ENCODE measurements around the gene CACNA1C.

CACNA1C gene

GRCh38 chr12:2140858-2141519 is 88.2 kb downstream of the CACNA1C start:
- no peak for DNase-seq (ENCODE audit: low spot score)

GRCh38 chr12:2142068-2142467 is 89.3 kb downstream of the CACNA1C start:
- no peak for DNase-seq (ENCODE audit: low spot score)

DNA sequence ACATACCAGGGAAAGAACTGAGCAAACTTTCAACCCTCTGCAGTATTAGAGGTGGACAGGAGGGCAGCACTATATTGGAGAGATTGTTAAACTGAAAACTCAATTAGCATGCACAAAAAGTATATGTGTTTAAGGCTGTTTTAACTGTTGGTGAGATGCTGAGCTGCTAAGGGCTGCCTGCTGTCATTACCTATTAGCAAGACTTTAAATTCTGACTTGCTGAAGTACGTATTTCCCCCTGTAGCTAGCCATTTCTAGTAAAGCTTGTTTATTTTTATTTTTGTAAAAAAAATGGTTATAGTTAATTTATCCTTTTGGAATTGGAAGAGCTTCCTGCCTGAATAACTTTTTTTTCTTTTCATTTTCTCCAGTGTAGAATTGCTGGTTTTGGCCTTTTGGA is 92.2 kb downstream of the CACNA1C start:
- DNase-seq (ENCODE audit: low spot score): no peak

GRCh38 chr12:2145433-2145998 is 92.7 kb downstream of the CACNA1C start:
- DNase-seq (ENCODE audit: low spot score): no peak

DNA sequence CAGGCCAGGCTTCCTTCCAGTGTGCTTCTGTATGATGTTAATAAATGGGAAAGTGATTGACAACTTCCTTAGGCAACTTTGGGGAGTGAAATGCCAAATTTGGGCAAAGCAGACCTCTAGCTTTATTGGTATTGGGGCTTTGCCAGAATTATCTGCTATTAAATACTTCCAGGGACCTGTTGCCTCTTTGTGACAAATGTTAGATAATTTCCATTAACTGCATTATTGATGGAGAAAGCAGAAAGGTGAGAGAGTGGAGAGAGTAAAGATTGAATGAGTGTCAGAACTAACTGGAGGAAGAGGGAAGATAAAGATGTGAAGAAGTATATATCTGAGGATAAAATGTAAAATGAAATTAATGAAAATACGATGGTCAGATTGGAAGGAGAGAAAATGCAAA is 94.5 kb downstream of the CACNA1C start:
- DNase-seq (ENCODE audit: low spot score): no peak

GRCh38 chr12:2149091-2149490 is 96.3 kb downstream of the CACNA1C start:
- no peak for DNase-seq (ENCODE audit: low spot score)

DNA sequence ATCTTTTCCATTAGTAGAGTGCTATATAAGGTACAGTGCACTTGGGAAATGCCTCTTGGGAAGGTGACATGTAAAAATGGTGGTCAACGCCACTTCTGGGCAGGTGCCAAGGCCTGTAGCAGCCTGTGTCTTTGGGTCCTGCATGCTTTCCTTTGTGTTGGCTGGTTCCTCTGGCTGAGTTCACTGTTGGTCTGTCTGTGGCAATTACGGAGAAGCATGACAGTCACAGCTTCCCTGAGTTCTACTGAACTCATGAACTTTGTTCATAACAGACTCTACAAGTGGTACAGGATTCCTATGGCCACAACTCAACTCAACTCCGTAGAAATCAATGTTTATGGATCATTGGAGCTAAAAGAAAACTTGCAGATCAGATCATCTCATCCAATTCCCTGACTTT is 98.0 kb downstream of the CACNA1C start:
- DNase-seq (ENCODE audit: low spot score): no peak

DNA sequence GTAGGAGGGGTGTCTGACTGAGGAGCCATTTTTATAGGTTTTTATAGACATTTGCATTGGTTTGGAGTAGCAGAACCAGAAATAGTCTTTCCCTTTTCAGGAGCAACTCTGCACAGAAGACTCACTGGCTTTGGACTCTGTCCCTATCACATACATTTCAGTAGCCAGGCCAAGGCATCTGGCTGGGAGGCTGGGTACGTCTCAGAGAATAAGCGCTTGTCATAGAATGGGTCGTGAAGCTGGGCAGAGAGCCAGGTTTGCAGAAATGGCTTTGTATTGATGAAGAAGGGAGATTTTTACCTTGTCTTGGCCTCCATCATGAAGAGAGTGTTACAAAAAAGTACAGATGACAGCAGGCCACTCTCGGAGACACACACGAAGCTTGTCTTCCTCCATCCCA is 98.6 kb downstream of the CACNA1C start:
- DNase-seq (ENCODE audit: low spot score): no peak

DNA sequence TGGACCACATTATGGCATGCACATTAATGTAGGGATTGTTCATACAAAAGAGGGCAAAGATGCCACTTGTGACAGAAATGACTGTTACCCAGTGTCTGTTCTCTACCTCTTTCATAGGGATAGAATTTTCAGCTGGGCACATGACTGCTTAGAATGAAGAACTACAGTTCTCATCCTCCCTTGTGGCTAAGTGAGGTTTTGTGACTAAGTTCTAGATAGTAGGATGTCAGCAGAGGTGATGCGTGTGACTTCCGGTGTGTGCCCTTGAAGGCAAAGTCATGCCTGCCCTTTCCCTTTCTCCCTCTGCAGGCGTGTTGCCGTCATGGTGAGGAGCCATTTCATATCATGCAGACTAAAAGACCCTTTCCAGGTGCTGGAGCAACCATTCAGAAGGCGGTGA is 99.3 kb downstream of the CACNA1C start:
- no peak for DNase-seq (ENCODE audit: low spot score)

GRCh38 chr12:2154050-2154449 is 101.3 kb downstream of the CACNA1C start:
- peak; percentile 51 for DNase-seq (ENCODE audit: low spot score)

DNA sequence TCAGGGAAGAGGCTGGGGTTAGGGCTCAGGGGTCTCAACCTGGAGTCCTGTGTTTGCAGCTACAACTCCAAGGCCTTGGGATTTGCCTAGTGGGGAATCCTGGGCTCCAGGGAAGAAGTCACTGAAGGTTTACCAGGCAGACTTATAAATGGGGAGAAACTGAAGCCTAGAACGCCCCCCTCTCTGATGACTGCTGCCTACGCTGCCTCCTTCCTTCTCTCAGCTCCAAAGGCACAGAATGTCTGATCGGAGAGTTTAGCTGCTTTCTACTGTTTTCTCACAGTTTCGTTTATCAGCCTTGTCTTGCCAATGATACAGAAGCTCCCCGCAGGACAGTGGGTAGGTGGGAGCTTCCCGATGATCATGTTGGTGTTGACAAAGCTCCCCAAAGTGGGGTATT is 101.7 kb downstream of the CACNA1C start:
- DNase-seq (ENCODE audit: low spot score): no peak

DNA sequence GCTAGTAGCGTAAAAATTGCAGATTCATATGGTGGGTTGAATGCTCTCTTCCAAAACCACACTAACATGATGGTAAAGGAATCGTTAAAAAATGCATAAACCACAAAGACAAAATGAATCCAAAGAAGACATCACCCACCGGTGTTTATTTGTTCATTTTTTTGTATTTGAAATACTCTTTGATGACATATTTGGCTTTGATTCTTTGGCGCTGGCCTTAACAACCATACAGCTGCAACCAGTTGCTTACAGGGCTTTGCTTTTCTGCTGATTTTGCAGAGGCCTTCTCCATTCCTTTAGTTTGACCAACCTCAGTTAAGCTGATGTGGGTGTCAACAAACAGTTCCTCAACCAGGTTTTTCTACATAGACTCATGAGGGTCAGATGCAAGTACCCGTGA is 103.5 kb downstream of the CACNA1C start:
- DNase-seq (ENCODE audit: low spot score): no peak

DNA sequence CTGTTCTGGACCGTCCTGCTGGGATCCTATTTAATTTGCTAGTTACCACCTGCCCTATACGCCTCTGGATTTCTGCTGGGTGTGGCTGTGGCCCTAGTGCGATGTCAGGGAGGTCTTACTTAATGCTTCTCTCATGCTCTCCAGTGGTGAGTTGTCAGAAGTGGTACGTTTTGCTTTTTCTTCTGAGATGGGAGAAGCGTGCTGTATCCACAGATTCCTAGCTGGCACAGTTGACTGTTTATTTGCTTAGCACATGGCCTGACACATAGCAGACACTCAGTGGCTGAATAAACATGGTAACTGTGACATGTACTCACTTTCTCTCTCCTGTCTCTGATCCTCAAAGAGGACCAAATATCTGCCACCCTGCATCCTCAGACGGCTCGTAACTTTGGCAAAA is 107.3 kb downstream of the CACNA1C start:
- DNase-seq (ENCODE audit: low spot score): no peak

DNA sequence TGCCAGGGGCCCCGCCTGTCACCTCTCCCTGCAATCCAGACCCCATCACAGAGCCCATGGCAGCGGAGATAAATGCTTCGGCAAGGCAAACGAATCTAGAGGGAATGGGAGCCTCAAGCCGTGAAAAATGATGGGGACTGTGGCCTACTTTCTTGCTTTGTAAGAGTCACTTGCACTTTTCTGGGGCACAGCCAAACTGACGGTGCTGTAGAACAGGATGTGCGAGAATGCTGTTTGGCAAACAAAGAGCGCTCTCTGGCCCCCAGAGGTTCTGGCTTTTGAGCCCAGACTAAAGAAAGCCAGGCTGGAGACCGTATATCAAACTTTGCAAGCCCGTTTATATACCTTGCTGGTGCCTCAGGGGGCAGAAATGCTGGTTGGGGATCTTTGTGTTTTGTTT is 108.7 kb downstream of the CACNA1C start:
- no peak for DNase-seq (ENCODE audit: low spot score)

- DNase-seq (ENCODE audit: low spot score): peak; percentile 89
Measured at GRCh38 chr12:2163177-2163941, 110.6 kb downstream of the CACNA1C start.

DNA sequence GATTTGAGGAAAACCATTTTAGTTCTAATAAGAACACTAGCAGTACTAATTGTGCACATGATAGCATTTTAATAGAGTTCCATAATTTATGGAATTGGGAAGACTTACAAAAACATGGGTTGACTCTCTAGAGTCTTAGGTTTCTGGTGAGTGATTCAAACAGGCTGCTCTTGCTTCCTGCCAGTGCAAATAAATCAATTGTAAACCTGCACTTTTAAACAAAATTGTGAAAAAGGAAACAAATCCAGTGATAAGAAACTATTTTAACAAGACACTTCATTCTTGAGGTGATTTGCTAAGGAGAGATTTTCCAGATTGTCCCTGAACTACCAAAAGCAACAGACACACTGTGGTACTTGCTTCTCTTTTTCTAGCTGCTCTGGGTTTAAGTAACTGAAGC is 112.2 kb downstream of the CACNA1C start:
- DNase-seq (ENCODE audit: low spot score): no peak

DNA sequence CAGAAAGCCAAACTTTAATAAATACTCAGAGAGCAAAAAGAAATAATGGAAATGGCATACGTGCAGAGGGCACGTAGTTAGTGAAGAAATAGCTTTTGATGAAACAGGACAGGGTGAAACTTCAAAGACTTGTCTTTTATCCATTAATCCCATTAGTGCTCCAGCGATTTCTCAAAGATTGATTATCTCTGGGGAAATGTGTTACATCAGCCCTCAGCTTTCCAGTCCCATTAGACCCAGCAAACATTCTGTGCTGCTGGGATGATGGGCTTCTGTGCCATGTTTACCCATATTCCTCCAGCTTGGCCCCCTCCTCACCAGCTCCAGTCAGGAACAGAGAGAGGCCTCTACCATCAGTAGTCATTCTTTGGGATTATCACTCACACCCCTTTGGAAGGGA is 113.1 kb downstream of the CACNA1C start:
- no peak for DNase-seq (ENCODE audit: low spot score)

- no peak for DNase-seq (ENCODE audit: low spot score)
Measured at GRCh38 chr12:2166696-2167095, 113.9 kb downstream of the CACNA1C start.

DNA sequence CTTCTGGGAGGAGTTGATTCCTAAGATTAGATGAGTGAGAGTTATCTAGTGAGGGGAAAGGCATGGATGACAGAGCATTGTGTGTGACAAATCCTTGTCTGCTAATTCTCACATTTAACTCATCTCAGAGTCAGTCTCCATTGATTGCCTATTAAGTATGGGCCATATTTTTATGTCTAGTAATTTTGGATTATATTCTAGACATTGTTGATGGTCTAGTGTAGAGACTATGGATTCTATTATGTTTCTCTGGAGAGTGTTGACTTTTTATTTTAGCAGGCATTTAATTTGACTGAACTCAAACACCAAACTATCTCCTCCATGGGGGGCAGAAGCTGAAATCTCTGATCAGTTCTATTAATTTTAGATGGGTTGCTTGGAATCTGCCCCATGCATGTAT is 114.4 kb downstream of the CACNA1C start:
- no peak for DNase-seq (ENCODE audit: low spot score)

DNA sequence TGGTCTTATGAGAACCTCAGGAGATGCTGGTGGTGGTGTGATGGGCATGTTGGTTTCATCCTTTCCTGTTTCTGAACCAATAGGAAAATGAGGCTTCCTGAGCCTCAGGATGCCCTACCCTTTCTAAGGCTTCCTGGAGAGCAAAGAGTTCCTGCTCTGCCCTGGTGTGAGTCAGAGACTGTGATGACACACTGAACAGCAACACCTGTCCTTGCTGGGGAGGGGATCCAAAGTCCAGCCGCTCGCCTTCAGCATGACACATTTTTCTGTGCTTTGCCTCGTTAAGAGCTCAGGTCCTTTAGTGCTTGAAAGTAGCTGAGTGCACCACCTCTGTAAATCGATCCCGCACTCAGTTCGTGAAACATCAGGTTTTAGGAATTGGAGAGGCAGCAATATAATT is 116.0 kb downstream of the CACNA1C start:
- no peak for DNase-seq (ENCODE audit: low spot score)

DNA sequence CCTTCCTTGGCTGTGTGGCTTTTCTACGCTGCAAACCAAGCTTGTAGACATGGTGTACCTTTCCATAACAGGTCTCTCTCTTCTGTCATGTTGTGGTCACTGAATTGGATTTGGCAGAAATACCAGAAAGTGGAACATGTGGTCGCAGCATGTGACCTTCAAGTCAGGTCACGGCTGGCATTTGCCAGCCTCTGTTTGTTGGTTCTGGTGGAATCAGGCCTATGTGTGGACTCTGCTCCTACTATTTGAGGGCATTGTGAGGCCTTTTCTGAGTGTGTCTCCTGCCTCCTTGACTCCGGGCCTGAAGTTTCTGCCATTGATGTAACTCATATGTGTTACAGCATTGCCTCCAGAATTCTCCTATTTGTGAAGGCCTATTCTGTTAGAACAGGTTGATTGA is 116.7 kb downstream of the CACNA1C start:
- DNase-seq (ENCODE audit: low spot score): no peak

GRCh38 chr12:2169940-2170339 is 117.2 kb downstream of the CACNA1C start:
- DNase-seq (ENCODE audit: low spot score): no peak

GRCh38 chr12:2170376-2170775 is 117.6 kb downstream of the CACNA1C start:
- no peak for DNase-seq (ENCODE audit: low spot score)
